Measurements from ENCODE around the gene C1orf174.

DNA sequence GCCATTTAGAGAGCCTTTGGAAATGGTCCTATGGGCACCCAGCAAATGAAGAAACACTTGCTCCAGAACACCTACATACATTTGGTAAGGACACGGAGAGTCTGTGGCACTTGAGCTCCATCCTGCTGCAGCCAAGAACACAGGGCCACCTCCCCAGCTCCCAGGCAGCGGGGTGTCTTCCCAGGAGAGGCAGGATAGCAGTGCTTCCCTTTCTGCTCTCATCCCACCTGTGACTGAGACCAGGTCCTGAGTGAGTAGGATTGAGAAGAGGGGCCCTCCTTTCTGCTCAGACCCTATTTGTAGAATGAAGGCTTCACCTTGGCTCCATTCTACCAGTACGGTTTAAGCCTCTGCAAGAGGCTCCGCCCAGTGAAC, 4.1 kb downstream of the C1orf174 start:
- no peak for TF ChIP-seq CTCF (IDR thresholded peaks at IDR 0.05)
- no peak for TF ChIP-seq TCF7L2 (IDR thresholded peaks at IDR 0.05; ENCODE audit: low read depth, low read length)
- no peak for TF ChIP-seq SIN3A (IDR thresholded peaks at IDR 0.05; ENCODE audit: borderline replicate concordance, insufficient read depth, low read depth, low read length)
- no peak for TF ChIP-seq POLR2AphosphoS5 (IDR thresholded peaks at IDR 0.05; ENCODE audit: low read depth, low read length)
- TF ChIP-seq, protein P1, sequence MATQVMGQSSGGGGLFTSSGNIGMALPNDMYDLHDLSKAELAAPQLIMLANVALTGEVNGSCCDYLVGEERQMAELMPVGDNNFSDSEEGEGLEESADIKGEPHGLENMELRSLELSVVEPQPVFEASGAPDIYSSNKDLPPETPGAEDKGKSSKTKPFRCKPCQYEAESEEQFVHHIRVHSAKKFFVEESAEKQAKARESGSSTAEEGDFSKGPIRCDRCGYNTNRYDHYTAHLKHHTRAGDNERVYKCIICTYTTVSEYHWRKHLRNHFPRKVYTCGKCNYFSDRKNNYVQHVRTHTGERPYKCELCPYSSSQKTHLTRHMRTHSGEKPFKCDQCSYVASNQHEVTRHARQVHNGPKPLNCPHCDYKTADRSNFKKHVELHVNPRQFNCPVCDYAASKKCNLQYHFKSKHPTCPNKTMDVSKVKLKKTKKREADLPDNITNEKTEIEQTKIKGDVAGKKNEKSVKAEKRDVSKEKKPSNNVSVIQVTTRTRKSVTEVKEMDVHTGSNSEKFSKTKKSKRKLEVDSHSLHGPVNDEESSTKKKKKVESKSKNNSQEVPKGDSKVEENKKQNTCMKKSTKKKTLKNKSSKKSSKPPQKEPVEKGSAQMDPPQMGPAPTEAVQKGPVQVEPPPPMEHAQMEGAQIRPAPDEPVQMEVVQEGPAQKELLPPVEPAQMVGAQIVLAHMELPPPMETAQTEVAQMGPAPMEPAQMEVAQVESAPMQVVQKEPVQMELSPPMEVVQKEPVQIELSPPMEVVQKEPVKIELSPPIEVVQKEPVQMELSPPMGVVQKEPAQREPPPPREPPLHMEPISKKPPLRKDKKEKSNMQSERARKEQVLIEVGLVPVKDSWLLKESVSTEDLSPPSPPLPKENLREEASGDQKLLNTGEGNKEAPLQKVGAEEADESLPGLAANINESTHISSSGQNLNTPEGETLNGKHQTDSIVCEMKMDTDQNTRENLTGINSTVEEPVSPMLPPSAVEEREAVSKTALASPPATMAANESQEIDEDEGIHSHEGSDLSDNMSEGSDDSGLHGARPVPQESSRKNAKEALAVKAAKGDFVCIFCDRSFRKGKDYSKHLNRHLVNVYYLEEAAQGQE (IDR thresholded peaks at IDR 0.05; ENCODE audit: insufficient read depth in 1 of 2, low read depth in 2 of 2, low read length in 1 of 2) = no peak

Measured in Panc1 (cell line).